ENCODE measurements around the gene ARPC4.
A peak's percentile ranks its signal among the peaks of the same experiment; 100 is the strongest.
"Not testable (repeated sequence)": the region's sequence is repeated elsewhere in the genome, so short reads cannot be mapped to it uniquely, and the experiment has no call there.

The ARPC4 gene

GRCh38 chr3:9770276-9770812 is 22.5 kb upstream of the ARPC4 start:
- no peak for DNase-seq (ENCODE audit: low read depth in 2 of 2)

- DNase-seq (ENCODE audit: low read depth in 2 of 2): not testable (repeated sequence)
Measured at GRCh38 chr3:9771007-9771406, 21.9 kb upstream of the ARPC4 start.

- no peak for DNase-seq (ENCODE audit: low read depth in 2 of 2)
Measured at GRCh38 chr3:9776896-9777693, 15.8 kb upstream of the ARPC4 start.

- DNase-seq (ENCODE audit: low read depth in 2 of 2): no peak
Measured at GRCh38 chr3:9777694-9778021, 15.2 kb upstream of the ARPC4 start.

- DNase-seq (ENCODE audit: low read depth in 2 of 2): peak; percentile 40 to 48
Measured at GRCh38 chr3:9778143-9779074, 14.5 kb upstream of the ARPC4 start.

- no peak for DNase-seq (ENCODE audit: low read depth in 2 of 2)
Measured at GRCh38 chr3:9779075-9779593, 13.7 kb upstream of the ARPC4 start.

GRCh38 chr3:9779721-9780457 is 13.0 kb upstream of the ARPC4 start:
- peak; percentile 15 to 16 for DNase-seq (ENCODE audit: low read depth in 2 of 2)

- DNase-seq (ENCODE audit: low read depth in 2 of 2): no peak
Measured at GRCh38 chr3:9780458-9780812, 12.4 kb upstream of the ARPC4 start.

- no peak for DNase-seq (ENCODE audit: low read depth in 2 of 2)
Measured at GRCh38 chr3:9780910-9781309, 12.0 kb upstream of the ARPC4 start.

- DNase-seq (ENCODE audit: low read depth in 2 of 2): no peak
Measured at GRCh38 chr3:9781551-9781950, 11.3 kb upstream of the ARPC4 start.

GRCh38 chr3:9781978-9782603 is 10.8 kb upstream of the ARPC4 start:
- no peak for DNase-seq (ENCODE audit: low read depth in 2 of 2)

- no peak for DNase-seq (ENCODE audit: low read depth in 2 of 2)
Measured at GRCh38 chr3:9782770-9783169, 10.1 kb upstream of the ARPC4 start.

- DNase-seq (ENCODE audit: low read depth in 2 of 2): no peak
Measured at GRCh38 chr3:9783954-9784353, 8.9 kb upstream of the ARPC4 start.

GRCh38 chr3:9784965-9785364 is 7.9 kb upstream of the ARPC4 start:
- no peak for DNase-seq (ENCODE audit: low read depth in 2 of 2)

- no peak for DNase-seq (ENCODE audit: low read depth in 2 of 2)
Measured at GRCh38 chr3:9785602-9786001, 7.3 kb upstream of the ARPC4 start.

- no peak for DNase-seq (ENCODE audit: low read depth in 2 of 2)
Measured at GRCh38 chr3:9786209-9786739, 6.6 kb upstream of the ARPC4 start.

GRCh38 chr3:9786825-9787669 is 5.8 kb upstream of the ARPC4 start:
- no peak for DNase-seq (ENCODE audit: low read depth in 2 of 2)

GRCh38 chr3:9787714-9788113 is 5.2 kb upstream of the ARPC4 start:
- no peak for DNase-seq (ENCODE audit: low read depth in 2 of 2)

- DNase-seq (ENCODE audit: low read depth in 2 of 2): no peak
Measured at GRCh38 chr3:9791127-9791526, 1.8 kb upstream of the ARPC4 start.

- DNase-seq (ENCODE audit: low read depth in 2 of 2): no peak
Measured at GRCh38 chr3:9791790-9792404, 985 bp upstream of the ARPC4 start.
